Thymus (tissue), 11 donors: ENCODE measurements around the gene LATS2. TPM values are rescaled to one million over a fixed set of nuclear protein-coding genes. Genes with fewer than 3 reads are reported as not detected.

ENCODE experiments used
- DNase-seq, 9 donors: peaks; one replicate each; pipeline ENCODE4 v3.0.0-alpha.2; 2013; ENCODE audit warnings: low spot score in 9 of 9, low read depth in 6 of 9, missing footprints in 1 of 9
- H3K27ac ChIP-seq, 2 donors: one replicate each; pipeline ENCODE4 v1.5.1; 2013; ENCODE audit warnings: control low read depth in 1 of 2, low read depth in 1 of 2, low read length in 1 of 2, mild to moderate bottlenecking in 1 of 2, moderate library complexity in 1 of 2
- H3K27me3 ChIP-seq, 2 donors: one replicate each; pipeline ENCODE4 v1.5.1; 2013; ENCODE audit warnings: low read length in 1 of 2; ENCODE audit not compliant: control insufficient read depth in 2 of 2, insufficient read depth in 1 of 2
- H3K36me3 ChIP-seq, 2 donors: one replicate each; pipeline ENCODE4 v1.5.1; 2013; ENCODE audit warnings: low read length in 1 of 2, mild to moderate bottlenecking in 1 of 2, moderate library complexity in 1 of 2; ENCODE audit not compliant: control insufficient read depth in 2 of 2, insufficient read depth in 2 of 2
- H3K4me1 ChIP-seq, 2 donors: one replicate each; pipeline ENCODE4 v1.5.1; 2013; ENCODE audit warnings: low read length in 2 of 2; ENCODE audit not compliant: control insufficient read depth in 2 of 2, insufficient read depth in 2 of 2
- H3K4me3 ChIP-seq, 2 donors: one replicate each; pipeline ENCODE4 v1.5.1; 2013; ENCODE audit warnings: low read length in 2 of 2, control low read depth in 1 of 2, mild to moderate bottlenecking in 1 of 2
- H3K9me3 ChIP-seq, 2 donors: one replicate each; pipeline ENCODE4 v1.5.1; 2013; ENCODE audit warnings: low read length in 1 of 2, mild to moderate bottlenecking in 1 of 2; ENCODE audit not compliant: control insufficient read depth in 2 of 2, insufficient read depth in 1 of 2
- WGBS: extraction: QIAGEN DNeasy Blood & Tissue Kit; methylation state at CpG from one replicate; pipeline ENCODE4 v1.1.7; 2013; 5-methylcytosine and 5-hydroxymethylcytosine counted together
- polyA plus RNA-seq: library from polyadenylated mRNA; stranded (reverse); fragments of 200-250 nt; gene quantifications from one replicate; pipeline ENCODE4 v1.2.3, GENCODE V29; 2013
- total RNA-seq: library from RNA; stranded (reverse); fragments of 120-200 nt; gene quantifications from one replicate; pipeline ENCODE4 v1.2.4, GENCODE V29; 2013
- donor health status: healthy.

LATS2 gene
- total and polyA plus RNA-seq, 2 donors: 1.2 to 4.6 TPM

DNA sequence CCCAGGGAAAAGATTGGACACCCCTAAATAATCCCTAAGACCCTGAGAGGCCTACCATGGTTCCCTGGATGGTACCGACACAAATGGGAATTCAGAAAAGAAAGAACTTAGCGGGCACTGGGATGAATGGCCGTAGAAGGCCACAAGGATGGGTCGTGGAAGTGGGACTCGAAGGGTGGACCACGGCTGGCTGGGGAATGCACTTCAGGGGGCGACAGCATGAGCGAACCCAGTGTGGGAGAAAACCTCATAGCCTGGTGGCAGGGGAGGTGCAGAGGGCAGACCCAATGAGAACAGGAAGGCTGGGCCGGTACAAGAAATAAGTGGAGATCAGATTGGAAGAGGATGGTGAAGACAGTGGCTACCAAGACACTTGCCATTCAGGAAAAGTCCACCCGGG lies 28.7 kb downstream of the LATS2 start:
- H3K27ac ChIP-seq: no peak overlapping the region
- no peaks in the 10 kb centered on the region for H3K27me3 ChIP-seq
- no peaks in the 10 kb centered on the region for H3K36me3 ChIP-seq
- no peak for DNase-seq
- no peaks in the 10 kb centered on the region for H3K9me3 ChIP-seq
- WGBS: 98% methylated on average over 10 of the region's 10 CpGs
- no peaks in the 10 kb centered on the region for H3K4me1 ChIP-seq
- no peak overlapping the region for H3K4me3 ChIP-seq

DNA sequence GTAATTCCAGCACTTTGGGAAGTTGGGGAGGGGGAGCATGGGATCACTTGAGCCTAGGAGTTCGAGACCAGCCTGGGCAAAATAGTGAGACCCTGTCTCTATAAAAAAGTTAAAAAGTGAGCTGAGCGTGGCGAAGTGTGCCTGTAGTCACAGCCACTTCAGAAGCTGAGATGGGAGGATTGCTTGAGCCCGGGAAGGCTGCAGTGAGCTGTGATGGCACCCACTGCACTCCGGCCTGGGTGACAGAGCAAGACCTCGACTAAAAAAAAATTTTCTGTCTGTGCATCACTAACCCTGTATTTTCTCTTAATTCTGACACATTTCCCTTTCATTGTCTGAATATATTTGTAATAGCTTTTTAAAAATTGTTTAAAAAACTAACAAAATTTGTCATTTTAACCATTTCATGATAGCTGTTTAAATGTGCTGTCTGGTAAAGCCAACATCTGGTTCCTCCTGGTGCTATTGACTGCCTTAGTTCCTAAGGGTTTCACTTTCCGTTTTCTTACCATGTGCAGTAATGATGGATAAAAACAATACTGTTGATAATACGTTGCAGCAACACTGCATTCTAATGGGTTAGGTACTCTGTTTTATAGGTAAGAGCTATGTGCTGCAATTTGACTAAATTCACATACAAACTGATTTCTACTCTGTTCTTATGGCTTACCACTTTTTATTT lies 29.7 kb downstream of the LATS2 start:
- 85% methylated on average over 8 of the region's 8 CpGs for WGBS
- no peak for DNase-seq
- no peak overlapping the region for H3K4me3 ChIP-seq
- no peaks in the 10 kb centered on the region for H3K36me3 ChIP-seq
- H3K9me3 ChIP-seq: no peaks in the 10 kb centered on the region
- H3K4me1 ChIP-seq: no peaks in the 10 kb centered on the region
- no peak overlapping the region for H3K27ac ChIP-seq
- H3K27me3 ChIP-seq: no peaks in the 10 kb centered on the region

DNA sequence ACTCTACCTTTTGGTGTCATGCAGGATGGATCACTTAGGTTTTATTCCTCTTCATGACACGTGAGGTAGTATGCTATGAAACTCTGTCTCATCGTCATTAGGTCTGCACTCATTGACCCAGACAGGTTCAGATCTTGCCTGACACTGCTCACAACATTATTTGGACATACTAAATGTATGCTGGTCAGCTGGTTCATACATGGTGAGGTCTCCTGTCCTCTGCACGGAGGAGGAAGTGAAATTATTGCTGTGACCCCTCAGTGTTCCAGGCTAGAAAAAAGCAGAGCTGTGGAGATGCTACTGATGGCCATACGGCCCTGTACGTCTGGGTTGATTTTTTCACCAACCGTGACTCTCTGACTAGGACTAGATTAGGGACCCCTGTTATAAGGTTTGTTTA lies 35.8 kb downstream of the LATS2 start:
- Histone ChIP-seq H3K27ac (no peak overlapping the region), H3K36me3 (no peaks in the 10 kb centered on the region), H3K9me3 (no peaks in the 10 kb centered on the region), H3K4me1 (no peaks in the 10 kb centered on the region), H3K4me3 (no peak overlapping the region), H3K27me3 (no peaks in the 10 kb centered on the region)
- WGBS: 95% methylated on average over 6 of the region's 6 CpGs
- DNase-seq: no peak

DNA sequence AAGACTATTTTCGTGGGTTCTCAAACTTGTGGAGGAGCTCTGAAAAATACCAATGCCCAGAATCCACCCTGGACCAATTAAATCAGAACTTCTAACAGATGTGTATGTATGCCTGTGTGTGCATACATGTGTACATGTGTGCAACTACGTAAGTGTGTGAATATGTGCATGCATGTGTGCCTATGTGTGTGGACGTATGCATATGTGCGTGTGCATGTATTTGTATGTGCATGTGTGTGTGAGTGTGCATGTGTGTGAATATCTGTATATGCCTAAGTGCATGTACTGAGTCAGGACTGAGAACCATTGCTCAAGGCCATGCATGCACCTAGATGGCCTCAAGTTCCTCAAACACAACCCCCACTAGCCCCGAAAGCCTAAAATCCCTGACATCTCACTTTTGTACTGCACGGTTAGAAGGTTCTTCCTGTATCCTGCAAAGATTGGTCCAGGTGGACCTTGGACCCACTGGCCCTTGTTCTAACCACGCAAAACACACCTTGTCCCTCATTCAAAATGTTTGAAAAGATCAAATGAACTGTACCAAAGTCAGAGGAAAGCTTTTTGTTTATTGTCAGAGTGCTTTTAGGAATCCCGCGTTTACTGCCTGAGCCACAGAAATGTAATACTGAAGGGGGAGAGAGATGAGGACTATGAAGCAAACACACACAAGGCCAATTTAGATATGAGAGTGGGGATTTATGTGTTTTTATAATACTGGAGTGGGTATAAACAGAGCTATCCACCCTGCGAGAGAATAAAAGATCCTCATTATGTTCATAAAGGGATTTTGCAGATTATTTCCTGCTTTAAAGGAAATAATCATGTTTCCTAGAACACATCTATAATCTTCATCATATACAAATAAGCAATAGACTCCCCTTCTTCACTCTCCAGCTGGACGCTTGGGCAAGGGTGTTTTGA lies 39.1 kb downstream of the LATS2 start:
- 96% methylated on average over 11 of the region's 11 CpGs for WGBS
- no peak overlapping the region for H3K27ac ChIP-seq
- H3K9me3 ChIP-seq: no peaks in the 10 kb centered on the region
- no peaks in the 10 kb centered on the region for H3K27me3 ChIP-seq
- no peak for DNase-seq
- no peaks in the 10 kb centered on the region for H3K4me1 ChIP-seq
- no peaks in the 10 kb centered on the region for H3K36me3 ChIP-seq
- H3K4me3 ChIP-seq: no peak overlapping the region

DNA sequence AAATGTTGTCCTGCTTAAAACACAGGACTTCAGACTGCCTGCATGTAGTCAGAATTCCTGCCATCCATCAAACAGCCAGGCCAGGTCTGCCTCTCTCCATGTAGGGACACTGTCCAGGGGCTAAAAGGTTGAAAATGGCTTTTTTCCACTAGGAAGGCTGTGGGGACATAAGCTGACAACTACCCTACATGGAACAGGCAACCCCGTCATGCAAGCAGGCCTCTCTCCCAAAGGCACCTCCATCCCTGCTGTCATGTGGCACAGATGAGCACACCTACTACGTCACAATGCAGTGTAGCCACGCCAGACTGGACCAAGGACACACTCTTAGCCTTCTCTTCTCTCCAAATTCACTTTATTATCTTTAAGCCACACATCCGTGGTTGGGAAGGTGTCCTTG lies 40.8 kb downstream of the LATS2 start:
- no peak overlapping the region for H3K4me3 ChIP-seq
- H3K36me3 ChIP-seq: no peaks in the 10 kb centered on the region
- H3K27me3 ChIP-seq: no peaks in the 10 kb centered on the region
- no peaks in the 10 kb centered on the region for H3K4me1 ChIP-seq
- H3K27ac ChIP-seq: no peak overlapping the region
- no peaks in the 10 kb centered on the region for H3K9me3 ChIP-seq
- 96% methylated on average over 4 of the region's 4 CpGs for WGBS
- DNase-seq: no peak

DNA sequence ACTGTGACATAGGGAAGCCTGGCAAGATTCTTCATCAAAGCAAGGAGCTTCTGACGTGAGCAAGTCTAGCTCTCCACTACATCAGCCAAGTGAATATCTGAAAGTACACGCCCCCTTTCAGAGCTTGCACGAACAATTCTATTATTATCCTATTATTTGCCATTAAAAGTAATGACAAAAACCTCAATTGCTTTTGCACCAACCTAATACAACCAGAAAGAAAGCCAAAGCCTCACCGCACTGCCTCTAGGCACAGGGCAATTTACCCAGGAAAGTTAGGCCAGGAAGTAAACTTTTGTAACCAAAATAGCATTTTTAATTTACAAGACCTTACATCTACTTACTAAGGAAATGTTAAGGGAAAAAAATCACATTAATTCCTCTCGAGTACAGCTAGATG lies 41.2 kb downstream of the LATS2 start:
- no peak overlapping the region for H3K4me3 ChIP-seq
- DNase-seq: no peak
- H3K36me3 ChIP-seq: no peaks in the 10 kb centered on the region
- no peaks in the 10 kb centered on the region for H3K9me3 ChIP-seq
- 88% methylated on average over 5 of the region's 5 CpGs for WGBS
- no peak overlapping the region for H3K27ac ChIP-seq
- no peaks in the 10 kb centered on the region for H3K4me1 ChIP-seq
- no peaks in the 10 kb centered on the region for H3K27me3 ChIP-seq

DNA sequence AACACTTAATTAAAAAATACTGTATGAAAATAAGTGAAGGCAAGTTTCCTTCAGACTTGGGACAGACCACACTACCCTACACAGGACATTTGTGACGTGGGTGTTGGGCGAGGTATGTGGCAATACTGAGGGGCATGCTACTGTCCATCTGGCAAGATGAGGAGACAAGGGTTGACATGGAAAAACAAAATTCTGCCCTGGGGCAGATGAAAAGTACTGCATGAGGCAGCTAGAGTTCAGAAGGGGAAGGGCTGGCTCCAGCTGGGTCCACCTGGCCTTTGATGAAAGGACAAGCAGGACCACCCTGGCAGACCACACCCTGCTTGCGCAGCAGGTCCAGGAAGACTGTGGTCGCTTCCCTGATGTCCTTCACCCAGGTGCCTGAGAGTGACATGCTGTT lies 43.2 kb downstream of the LATS2 start:
- no peak for DNase-seq
- H3K36me3 ChIP-seq: no peaks in the 10 kb centered on the region
- no peak overlapping the region for H3K4me3 ChIP-seq
- 98% methylated on average over 4 of the region's 4 CpGs for WGBS
- H3K9me3 ChIP-seq: no peaks in the 10 kb centered on the region
- H3K27ac ChIP-seq: no peak overlapping the region
- H3K27me3 ChIP-seq: no peaks in the 10 kb centered on the region
- no peaks in the 10 kb centered on the region for H3K4me1 ChIP-seq

DNA sequence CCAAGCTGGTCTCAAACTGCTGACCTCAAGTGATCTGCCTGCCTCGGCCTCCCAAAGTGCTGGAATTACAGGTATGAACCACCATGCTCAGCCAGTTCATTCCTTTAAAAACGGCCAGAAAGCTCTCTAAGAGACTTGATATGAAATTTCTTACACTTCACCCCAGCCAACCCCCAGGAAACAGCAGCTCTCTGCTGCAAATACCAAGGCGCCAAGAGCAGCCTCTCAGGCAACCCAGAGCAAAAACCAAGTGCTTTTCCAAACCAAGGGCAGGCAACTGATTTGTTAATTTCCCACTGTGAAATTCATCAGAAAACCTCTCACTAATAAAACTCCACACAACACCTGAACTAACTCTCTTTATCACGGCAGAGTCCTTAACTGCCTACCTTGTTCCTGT lies 44.9 kb downstream of the LATS2 start:
- no peaks in the 10 kb centered on the region for H3K27me3 ChIP-seq
- H3K4me3 ChIP-seq: no peak overlapping the region
- DNase-seq: no peak
- no peaks in the 10 kb centered on the region for H3K36me3 ChIP-seq
- H3K27ac ChIP-seq: no peak overlapping the region
- no peaks in the 10 kb centered on the region for H3K9me3 ChIP-seq
- H3K4me1 ChIP-seq: no peaks in the 10 kb centered on the region
- WGBS: 95% methylated on average over 4 of the region's 4 CpGs

DNA sequence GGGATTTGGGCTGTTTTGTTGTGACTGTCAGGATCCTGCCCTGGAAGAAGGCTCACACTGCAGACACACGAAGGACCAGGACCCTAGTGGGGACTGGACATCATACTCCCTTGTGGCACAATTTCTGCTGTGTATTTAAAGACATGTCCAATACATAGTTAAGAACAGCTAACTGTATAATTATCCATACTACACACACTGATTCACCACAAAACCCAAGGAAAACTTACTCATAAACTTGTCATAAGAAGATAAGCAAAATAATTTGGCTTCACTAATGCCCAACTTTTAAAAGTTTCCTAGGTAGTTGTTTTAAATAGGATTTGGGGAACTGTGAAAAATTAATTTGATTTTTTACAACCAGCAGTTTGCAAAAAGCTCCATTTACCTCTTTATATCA lies 46.1 kb downstream of the LATS2 start:
- DNase-seq: no peak
- WGBS: 93% methylated on average over 1 of the region's 1 CpG
- Histone ChIP-seq H3K9me3 (no peaks in the 10 kb centered on the region), H3K4me3 (no peak overlapping the region), H3K36me3 (no peaks in the 10 kb centered on the region), H3K27me3 (no peaks in the 10 kb centered on the region), H3K27ac (no peak overlapping the region), H3K4me1 (no peaks in the 10 kb centered on the region)
